WERI-Rb-1 (cell line): Measurements from ENCODE around the gene PAOX.

Source experiments
- DNase-seq: peaks from one replicate; pipeline ENCODE4 v3.0.0-alpha.2; 2020
- H3K27ac ChIP-seq: fragments of 250-450 bp; sonication (Bioruptor Pico); 2 replicates; pipeline ENCODE4 v1.5.1; 2020; ENCODE audit warnings: mild to moderate bottlenecking, moderate library complexity
- H3K27me3 ChIP-seq: fragments of 250-450 bp; sonication (Bioruptor Pico); 2 replicates; pipeline ENCODE4 v1.5.1; 2021; ENCODE audit warnings: mild to moderate bottlenecking, low read depth, moderate library complexity; ENCODE audit not compliant: insufficient read depth, severe bottlenecking
- H3K36me3 ChIP-seq: fragments of 250-450 bp; sonication (Bioruptor Pico); 2 replicates; pipeline ENCODE4 v1.5.1; 2020; ENCODE audit warnings: mild to moderate bottlenecking, moderate library complexity
- H3K4me3 ChIP-seq: 2 replicates; pipeline ENCODE4 v1.5.1; 2011; ENCODE audit warnings: low read depth, mild to moderate bottlenecking, control low read depth, low read length
- H3K9me3 ChIP-seq: fragments of 250-450 bp; sonication (Bioruptor Pico); 2 replicates; pipeline ENCODE4 v1.5.1; 2021; ENCODE audit warnings: mild to moderate bottlenecking, moderate library complexity; ENCODE audit not compliant: severe bottlenecking
- TF ChIP-seq, protein P1 (sequence below): IDR thresholded peaks from 2 replicates; pipeline ENCODE4 v1.5.1; 2011; ENCODE audit warnings: low read depth, mild to moderate bottlenecking, control low read depth, inconsistent platforms, low read length

PAOX gene

GRCh38 chr10:133336118-133336576 is 42.9 kb upstream of the PAOX start:
- H3K27me3 ChIP-seq: peaks cover 44% of the 10 kb centered on the region
- no peaks in the 10 kb centered on the region for H3K36me3 ChIP-seq
- H3K4me3 ChIP-seq: peak overlapping the region; percentile 38
- TF ChIP-seq, protein P1, sequence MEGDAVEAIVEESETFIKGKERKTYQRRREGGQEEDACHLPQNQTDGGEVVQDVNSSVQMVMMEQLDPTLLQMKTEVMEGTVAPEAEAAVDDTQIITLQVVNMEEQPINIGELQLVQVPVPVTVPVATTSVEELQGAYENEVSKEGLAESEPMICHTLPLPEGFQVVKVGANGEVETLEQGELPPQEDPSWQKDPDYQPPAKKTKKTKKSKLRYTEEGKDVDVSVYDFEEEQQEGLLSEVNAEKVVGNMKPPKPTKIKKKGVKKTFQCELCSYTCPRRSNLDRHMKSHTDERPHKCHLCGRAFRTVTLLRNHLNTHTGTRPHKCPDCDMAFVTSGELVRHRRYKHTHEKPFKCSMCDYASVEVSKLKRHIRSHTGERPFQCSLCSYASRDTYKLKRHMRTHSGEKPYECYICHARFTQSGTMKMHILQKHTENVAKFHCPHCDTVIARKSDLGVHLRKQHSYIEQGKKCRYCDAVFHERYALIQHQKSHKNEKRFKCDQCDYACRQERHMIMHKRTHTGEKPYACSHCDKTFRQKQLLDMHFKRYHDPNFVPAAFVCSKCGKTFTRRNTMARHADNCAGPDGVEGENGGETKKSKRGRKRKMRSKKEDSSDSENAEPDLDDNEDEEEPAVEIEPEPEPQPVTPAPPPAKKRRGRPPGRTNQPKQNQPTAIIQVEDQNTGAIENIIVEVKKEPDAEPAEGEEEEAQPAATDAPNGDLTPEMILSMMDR: no peak
- H3K27ac ChIP-seq: no peak overlapping the region
- no peak for DNase-seq
- H3K9me3 ChIP-seq: peaks cover 10% of the 10 kb centered on the region

DNA sequence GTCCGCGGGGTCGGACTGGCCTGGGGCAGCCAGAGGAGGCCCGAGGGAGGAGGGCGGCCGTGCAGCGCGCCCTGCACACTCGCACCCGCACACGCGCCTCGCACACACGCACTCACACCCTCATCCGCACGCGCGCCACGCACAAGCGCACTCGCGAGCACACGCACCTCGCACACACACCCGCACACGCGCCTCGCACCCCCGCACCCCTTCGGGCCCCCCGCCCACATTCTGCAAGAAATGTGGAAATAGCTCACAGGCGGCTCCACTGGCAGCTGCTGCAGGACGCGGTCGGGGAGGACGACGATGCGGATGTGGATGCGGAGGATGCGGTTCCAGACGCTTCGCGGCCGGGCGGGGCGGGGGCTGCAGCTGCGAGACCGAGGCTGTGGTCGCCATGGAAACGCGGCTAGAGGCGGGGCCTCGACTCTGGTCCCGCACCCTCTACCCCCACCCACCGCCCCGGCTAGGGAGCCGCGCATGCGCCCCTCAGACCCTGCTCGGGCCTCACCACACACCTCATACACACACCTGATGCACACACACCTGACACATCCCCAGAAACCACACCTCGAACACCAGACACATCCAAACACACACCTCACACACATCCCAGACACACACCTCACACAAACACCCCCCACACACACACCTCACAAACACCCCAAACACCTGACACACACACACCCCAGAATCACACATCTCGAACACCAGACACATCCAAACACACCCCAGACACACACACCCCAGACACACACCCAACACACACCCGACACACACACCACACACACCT is 42.3 kb upstream of the PAOX start, which contains the start of gene CALY:
Gene CALY, minus strand, starts transcription at position 320 of the 793 bp plus-strand sequence. CDS start 7,907 bp downstream, outside the sequence.
- peak within 1 kb of the TSS; percentile 38 for H3K4me3 ChIP-seq
- H3K27ac ChIP-seq: no peak within 1 kb of the TSS
- H3K27me3 ChIP-seq: peaks cover 43% of the 10 kb centered on the region
- peaks cover 10% of the 10 kb centered on the region for H3K9me3 ChIP-seq
- TF ChIP-seq, protein P1: no peak
- no peaks in the 10 kb centered on the region for H3K36me3 ChIP-seq
- peak; percentile 65 for DNase-seq

DNA sequence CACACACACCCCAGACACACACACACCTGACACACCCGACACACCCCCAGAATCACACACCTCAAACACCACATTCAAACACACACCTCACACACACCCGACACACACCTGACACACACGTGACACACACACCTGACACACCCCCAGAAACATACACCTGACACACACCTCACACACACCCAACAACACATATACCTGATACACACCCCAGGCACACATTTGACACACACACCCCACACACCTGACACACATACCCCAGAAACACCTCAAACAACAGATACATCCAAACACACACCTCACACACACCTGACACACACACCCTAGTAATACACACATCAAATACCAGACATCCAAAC is 41.7 kb upstream of the PAOX start:
- no peak for DNase-seq
- Histone ChIP-seq H3K4me3 (no peak overlapping the region), H3K36me3 (no peaks in the 10 kb centered on the region), H3K9me3 (peaks cover 9% of the 10 kb centered on the region), H3K27ac (no peak overlapping the region), H3K27me3 (peaks cover 38% of the 10 kb centered on the region)
- TF ChIP-seq, protein P1: no peak

DNA sequence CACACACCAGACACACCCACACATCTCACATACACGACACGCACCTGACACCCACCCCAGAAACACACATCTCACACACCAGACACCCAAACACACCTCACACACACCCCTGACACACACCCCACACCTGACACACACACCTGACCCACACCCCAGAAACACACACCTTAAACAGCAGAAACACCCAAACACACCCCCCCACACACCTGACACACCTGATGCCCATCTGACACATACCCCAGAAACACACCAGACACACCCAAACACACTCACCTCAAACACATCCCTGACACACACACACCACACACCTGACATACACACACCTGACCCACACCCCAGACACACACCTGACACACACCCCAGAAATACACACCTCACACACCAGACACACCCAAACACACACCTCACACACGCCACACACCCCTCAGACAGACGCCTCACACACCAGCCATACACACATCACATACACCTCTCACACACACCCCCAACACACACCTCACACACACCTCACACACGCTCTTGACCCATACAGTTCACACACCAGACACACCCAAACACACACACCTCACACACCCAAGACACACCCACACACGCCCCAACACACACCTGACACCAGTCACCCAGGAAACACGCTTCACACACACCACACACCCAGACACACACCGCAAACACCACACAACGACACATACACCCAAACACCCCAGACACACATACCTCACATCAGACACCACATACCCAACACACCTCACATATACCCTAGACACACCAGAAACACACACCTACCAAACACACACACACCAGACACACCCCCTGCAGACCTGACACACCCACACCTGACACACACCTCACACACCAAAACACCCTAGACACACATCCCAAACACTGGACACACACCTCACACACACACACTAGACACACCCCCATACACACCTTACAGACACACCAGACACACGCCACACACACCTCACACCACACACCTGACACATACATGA is 40.7 kb upstream of the PAOX start:
- TF ChIP-seq, protein P1: no peak
- Histone ChIP-seq H3K36me3 (no peaks in the 10 kb centered on the region), H3K27me3 (peaks cover 32% of the 10 kb centered on the region), H3K27ac (no peak overlapping the region), H3K4me3 (no peak overlapping the region), H3K9me3 (peaks cover 3% of the 10 kb centered on the region)
- no peak for DNase-seq

GRCh38 chr10:133339708-133340380 is 39.2 kb upstream of the PAOX start:
- no peaks in the 10 kb centered on the region for H3K36me3 ChIP-seq
- TF ChIP-seq, protein P1: no peak
- H3K9me3 ChIP-seq: peaks cover 3% of the 10 kb centered on the region

More at GRCh38 chr10:133339708-133340380, 39.2 kb upstream of the PAOX start:
- no peak for DNase-seq
- peaks cover 29% of the 10 kb centered on the region for H3K27me3 ChIP-seq
- H3K4me3 ChIP-seq: no peak overlapping the region
- no peak overlapping the region for H3K27ac ChIP-seq
